PC-3 (cell line): ENCODE results near the gene ETV2.

Experiments
- EZH2 ChIP-seq: fragments of 300-600 bp; sonication (generic); IDR thresholded peaks from one replicate; pipeline ENCODE4 v1.6.1; 2017; ENCODE audit warnings: antibody characterized with exemption, mild to moderate bottlenecking, low read length; ENCODE audit not compliant: unreplicated experiment
- EZH2phosphoT487 ChIP-seq: fragments of 300-600 bp; sonication (generic); IDR thresholded peaks from 2 replicates; pipeline ENCODE4 v1.6.1; 2018; ENCODE audit warnings: mild to moderate bottlenecking, antibody characterized with exemption, low read length, borderline replicate concordance
- TF ChIP-seq, protein P1 (sequence below): fragments of 300-600 bp; sonication (generic); conservative IDR thresholded peaks from 2 replicates; pipeline ENCODE4 v1.5.1; 2017; ENCODE audit warnings: antibody characterized with exemption, low read depth, mild to moderate bottlenecking, low read length

DNA sequence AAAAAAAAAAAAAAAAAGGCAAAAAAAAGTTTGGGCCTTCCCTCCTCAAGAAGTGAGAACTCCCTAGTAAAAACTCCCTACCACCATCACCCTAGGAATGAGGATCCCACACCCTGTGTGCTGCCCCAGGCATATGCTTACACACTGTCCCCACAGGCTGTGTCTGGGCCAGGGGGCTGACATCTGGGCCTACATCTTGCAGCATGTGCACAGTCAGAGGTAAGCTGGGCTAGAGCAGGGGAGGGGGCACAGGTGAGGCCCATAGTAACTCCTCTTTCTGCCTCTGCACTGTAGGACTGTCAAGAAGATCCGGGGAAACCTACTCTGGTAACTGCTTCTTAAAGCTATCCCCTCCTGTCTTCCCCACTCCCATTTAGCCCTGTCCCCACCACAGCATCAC lies 28.0 kb upstream of the ETV2 start:
- TF ChIP-seq, protein P1, sequence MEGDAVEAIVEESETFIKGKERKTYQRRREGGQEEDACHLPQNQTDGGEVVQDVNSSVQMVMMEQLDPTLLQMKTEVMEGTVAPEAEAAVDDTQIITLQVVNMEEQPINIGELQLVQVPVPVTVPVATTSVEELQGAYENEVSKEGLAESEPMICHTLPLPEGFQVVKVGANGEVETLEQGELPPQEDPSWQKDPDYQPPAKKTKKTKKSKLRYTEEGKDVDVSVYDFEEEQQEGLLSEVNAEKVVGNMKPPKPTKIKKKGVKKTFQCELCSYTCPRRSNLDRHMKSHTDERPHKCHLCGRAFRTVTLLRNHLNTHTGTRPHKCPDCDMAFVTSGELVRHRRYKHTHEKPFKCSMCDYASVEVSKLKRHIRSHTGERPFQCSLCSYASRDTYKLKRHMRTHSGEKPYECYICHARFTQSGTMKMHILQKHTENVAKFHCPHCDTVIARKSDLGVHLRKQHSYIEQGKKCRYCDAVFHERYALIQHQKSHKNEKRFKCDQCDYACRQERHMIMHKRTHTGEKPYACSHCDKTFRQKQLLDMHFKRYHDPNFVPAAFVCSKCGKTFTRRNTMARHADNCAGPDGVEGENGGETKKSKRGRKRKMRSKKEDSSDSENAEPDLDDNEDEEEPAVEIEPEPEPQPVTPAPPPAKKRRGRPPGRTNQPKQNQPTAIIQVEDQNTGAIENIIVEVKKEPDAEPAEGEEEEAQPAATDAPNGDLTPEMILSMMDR, result no peak
- no peak for TF ChIP-seq EZH2
- no peak for TF ChIP-seq EZH2phosphoT487
